ENCODE data around the gene PRUNE2. TPM values are rescaled to one million over a fixed set of nuclear protein-coding genes. Genes with fewer than 3 reads are reported as not detected.
"Not testable (repeated sequence)": the region's sequence is repeated elsewhere in the genome, so short reads cannot be mapped to it uniquely, and the experiment has no call there.

Gene PRUNE2, protein sequence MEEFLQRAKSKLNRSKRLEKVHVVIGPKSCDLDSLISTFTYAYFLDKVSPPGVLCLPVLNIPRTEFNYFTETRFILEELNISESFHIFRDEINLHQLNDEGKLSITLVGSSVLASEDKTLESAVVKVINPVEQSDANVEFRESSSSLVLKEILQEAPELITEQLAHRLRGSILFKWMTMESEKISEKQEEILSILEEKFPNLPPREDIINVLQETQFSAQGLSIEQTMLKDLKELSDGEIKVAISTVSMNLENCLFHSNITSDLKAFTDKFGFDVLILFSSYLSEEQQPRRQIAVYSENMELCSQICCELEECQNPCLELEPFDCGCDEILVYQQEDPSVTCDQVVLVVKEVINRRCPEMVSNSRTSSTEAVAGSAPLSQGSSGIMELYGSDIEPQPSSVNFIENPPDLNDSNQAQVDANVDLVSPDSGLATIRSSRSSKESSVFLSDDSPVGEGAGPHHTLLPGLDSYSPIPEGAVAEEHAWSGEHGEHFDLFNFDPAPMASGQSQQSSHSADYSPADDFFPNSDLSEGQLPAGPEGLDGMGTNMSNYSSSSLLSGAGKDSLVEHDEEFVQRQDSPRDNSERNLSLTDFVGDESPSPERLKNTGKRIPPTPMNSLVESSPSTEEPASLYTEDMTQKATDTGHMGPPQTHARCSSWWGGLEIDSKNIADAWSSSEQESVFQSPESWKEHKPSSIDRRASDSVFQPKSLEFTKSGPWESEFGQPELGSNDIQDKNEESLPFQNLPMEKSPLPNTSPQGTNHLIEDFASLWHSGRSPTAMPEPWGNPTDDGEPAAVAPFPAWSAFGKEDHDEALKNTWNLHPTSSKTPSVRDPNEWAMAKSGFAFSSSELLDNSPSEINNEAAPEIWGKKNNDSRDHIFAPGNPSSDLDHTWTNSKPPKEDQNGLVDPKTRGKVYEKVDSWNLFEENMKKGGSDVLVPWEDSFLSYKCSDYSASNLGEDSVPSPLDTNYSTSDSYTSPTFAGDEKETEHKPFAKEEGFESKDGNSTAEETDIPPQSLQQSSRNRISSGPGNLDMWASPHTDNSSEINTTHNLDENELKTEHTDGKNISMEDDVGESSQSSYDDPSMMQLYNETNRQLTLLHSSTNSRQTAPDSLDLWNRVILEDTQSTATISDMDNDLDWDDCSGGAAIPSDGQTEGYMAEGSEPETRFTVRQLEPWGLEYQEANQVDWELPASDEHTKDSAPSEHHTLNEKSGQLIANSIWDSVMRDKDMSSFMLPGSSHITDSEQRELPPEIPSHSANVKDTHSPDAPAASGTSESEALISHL (N-terminal part only)
- total RNA-seq (2012; rRNA removed), result 31.7 and 34.5 TPM in 2 replicates

DNA sequence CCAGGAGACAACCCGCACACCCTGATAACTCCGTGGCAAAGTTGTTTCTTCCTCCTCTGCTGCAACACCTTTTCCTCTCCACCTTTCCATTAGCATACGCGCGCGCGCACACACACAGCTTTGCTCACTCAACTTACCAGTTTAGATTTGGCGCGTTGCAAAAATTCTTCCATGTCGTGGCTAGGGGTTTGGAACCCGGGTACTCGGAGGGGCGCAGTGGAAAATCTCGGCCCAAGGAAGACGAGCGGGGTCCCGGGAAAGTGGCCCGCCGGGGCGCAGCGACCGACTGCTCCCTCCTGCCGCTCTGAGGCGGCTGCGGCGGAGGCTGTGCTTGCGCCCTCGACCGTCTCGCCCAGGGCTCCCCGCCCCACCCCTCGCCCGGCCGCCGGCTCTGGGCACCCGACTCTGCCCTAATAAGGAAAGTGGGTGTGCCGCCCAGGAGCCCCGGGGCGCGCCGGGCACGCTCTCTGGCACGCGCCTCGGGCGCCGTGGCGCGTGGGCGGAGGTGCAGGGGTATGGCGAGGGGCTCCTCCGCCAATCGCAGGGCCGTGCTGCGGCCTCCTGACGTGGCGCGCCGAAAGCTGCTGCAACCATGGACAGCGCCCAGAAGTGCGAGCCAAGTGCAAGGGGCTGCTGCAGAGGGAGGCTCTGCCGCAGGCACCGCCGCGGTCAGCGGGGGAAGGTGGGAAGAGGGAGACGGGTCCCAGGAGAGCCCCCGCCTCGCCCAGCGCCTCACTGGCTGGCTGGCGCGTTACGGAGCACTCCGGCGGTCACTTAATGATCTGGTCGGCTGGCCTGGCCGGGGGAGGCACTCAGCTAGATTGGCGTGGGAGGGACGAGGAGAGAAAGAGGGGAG, at the start of gene PRUNE2:
PRUNE2 (minus strand) TSS at position 324 of the 856 bp plus-strand sequence; CDS start at position 173, 151 bp downstream.
- Histone ChIP-seq H3K4me1 (ENCODE audit: control insufficient read depth, insufficient read depth, low read length) (peaks cover 34% of the 10 kb centered on the region), H3K27me3 (ENCODE audit: control insufficient read depth, insufficient read depth, low read length) (no peaks in the 10 kb centered on the region), H3K4me2 (ENCODE audit: low read length) (peak within 1 kb of the TSS; percentile 97), H3K9ac (ENCODE audit: low read depth, low read length) (peak within 1 kb of the TSS; percentile 79), H3K4me3 (ENCODE audit: low read length) (peak within 1 kb of the TSS; percentile 80), H3K9me3 (replicated peaks; ENCODE audit: low read length) (no peaks in the 10 kb centered on the region), H3K36me3 (ENCODE audit: insufficient read depth, low read length) (no peaks in the 10 kb centered on the region)

DNA sequence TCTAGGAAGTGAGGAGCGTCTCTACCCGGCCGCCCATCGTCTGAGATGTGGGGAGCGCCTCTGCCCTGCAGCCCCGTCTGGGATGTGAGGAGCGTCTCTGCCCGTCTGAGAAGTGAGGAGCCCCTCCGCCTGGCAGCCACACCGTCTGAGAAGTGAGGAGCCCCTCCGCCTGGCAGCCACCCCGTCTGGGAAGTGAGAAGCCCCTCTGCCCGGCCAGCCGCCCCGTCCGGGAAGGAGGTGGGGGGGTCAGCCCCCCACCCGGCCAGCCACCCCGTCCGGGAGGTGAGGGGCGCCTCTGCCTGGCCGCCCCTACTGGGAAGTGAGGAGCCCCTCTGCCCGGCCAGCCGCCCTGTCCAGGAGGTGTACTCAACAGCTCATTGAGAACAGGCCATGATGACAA, 49.5 kb upstream of the PRUNE2 start:
- not testable (repeated sequence) for H3K4me3 ChIP-seq (ENCODE audit: low read length); H3K4me2 ChIP-seq (ENCODE audit: low read length)

GRCh38 chr9:76949865-76950264, 44.0 kb upstream of the PRUNE2 start:
- no peaks in the 10 kb centered on the region for H3K9me3 ChIP-seq (replicated peaks; ENCODE audit: low read length)
- H3K4me2 ChIP-seq (ENCODE audit: low read length), result no peak overlapping the region
- no peak overlapping the region for H3K4me3 ChIP-seq (ENCODE audit: low read length)
- no peak overlapping the region for H3K9ac ChIP-seq (ENCODE audit: low read depth, low read length)
- no peaks in the 10 kb centered on the region for H3K4me1 ChIP-seq (ENCODE audit: control insufficient read depth, insufficient read depth, low read length)
- H3K27me3 ChIP-seq (ENCODE audit: control insufficient read depth, insufficient read depth, low read length), result peaks cover 3% of the 10 kb centered on the region
- H3K36me3 ChIP-seq (ENCODE audit: insufficient read depth, low read length), result no peaks in the 10 kb centered on the region

More for the DNA sequence above, 49.5 kb upstream of the PRUNE2 start:
- not testable (repeated sequence) for H3K9me3 ChIP-seq (replicated peaks; ENCODE audit: low read length); H3K36me3 ChIP-seq (ENCODE audit: insufficient read depth, low read length); H3K9ac ChIP-seq (ENCODE audit: low read depth, low read length); H3K27me3 ChIP-seq (ENCODE audit: control insufficient read depth, insufficient read depth, low read length); H3K4me1 ChIP-seq (ENCODE audit: control insufficient read depth, insufficient read depth, low read length)

DNA sequence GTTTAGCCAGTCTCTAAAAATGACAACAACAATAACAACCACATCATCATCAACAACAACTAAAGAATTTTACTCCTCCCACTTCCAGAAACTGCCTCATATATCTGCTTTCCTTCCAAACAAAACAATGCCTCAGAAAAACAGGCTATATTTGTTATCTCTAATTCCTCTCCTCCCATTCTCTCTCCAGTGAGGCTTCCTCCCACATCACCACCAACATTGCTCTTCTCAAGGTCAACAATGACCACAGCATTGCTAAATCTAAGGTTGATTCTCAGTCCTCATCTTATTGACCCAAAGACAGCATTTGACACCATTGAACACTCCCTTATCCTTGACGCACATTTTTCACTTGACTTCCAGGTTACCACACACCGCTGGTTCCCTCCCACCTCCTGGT, 38.1 kb upstream of the PRUNE2 start:
- H3K9ac ChIP-seq (ENCODE audit: low read depth, low read length), result no peak overlapping the region
- H3K27me3 ChIP-seq (ENCODE audit: control insufficient read depth, insufficient read depth, low read length), result peaks cover 3% of the 10 kb centered on the region
- H3K9me3 ChIP-seq (replicated peaks; ENCODE audit: low read length), result no peaks in the 10 kb centered on the region
- no peak overlapping the region for H3K4me3 ChIP-seq (ENCODE audit: low read length)
- no peaks in the 10 kb centered on the region for H3K4me1 ChIP-seq (ENCODE audit: control insufficient read depth, insufficient read depth, low read length)
- no peak overlapping the region for H3K4me2 ChIP-seq (ENCODE audit: low read length)
- no peaks in the 10 kb centered on the region for H3K36me3 ChIP-seq (ENCODE audit: insufficient read depth, low read length)

- Histone ChIP-seq H3K4me2 (ENCODE audit: low read length) (no peak overlapping the region), H3K4me3 (ENCODE audit: low read length) (no peak overlapping the region), H3K27me3 (ENCODE audit: control insufficient read depth, insufficient read depth, low read length) (peaks cover 3% of the 10 kb centered on the region), H3K9me3 (replicated peaks; ENCODE audit: low read length) (no peaks in the 10 kb centered on the region), H3K9ac (ENCODE audit: low read depth, low read length) (no peak overlapping the region), H3K4me1 (ENCODE audit: control insufficient read depth, insufficient read depth, low read length) (no peaks in the 10 kb centered on the region), H3K36me3 (ENCODE audit: insufficient read depth, low read length) (no peaks in the 10 kb centered on the region)
These were observed 37.1 kb upstream of the PRUNE2 start for GRCh38 chr9:76943054-76943453.

GRCh38 chr9:76932757-76933156, 26.8 kb upstream of the PRUNE2 start:
- no peak overlapping the region for H3K4me2 ChIP-seq (ENCODE audit: low read length)
- no peak overlapping the region for H3K9ac ChIP-seq (ENCODE audit: low read depth, low read length)
- H3K4me1 ChIP-seq (ENCODE audit: control insufficient read depth, insufficient read depth, low read length), result peaks cover 7% of the 10 kb centered on the region
- H3K9me3 ChIP-seq (replicated peaks; ENCODE audit: low read length), result no peaks in the 10 kb centered on the region
- no peaks in the 10 kb centered on the region for H3K36me3 ChIP-seq (ENCODE audit: insufficient read depth, low read length)
- H3K27me3 ChIP-seq (ENCODE audit: control insufficient read depth, insufficient read depth, low read length), result no peaks in the 10 kb centered on the region
- H3K4me3 ChIP-seq (ENCODE audit: low read length), result no peak overlapping the region

DNA sequence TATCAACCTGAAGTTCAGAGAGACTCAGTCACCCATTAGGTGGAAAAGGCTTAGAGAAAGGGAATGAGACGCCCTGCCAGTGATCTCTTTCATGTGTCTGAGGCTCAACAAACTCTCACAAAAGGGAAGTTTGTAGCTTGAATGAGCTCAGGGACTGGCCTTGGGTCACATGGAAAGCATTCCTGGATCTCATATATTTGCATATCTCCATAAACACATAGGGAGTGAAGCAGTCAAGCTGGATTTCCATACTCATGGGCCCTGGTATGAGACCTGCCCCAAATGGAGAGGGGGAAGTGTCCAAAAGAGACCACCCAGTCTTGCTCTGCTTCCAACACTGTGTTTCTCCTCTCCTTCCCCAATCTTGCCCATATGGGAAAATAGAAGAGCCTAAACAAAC, 26.4 kb upstream of the PRUNE2 start:
- H3K9me3 ChIP-seq (replicated peaks; ENCODE audit: low read length), result no peaks in the 10 kb centered on the region
- H3K27me3 ChIP-seq (ENCODE audit: control insufficient read depth, insufficient read depth, low read length), result no peaks in the 10 kb centered on the region
- no peaks in the 10 kb centered on the region for H3K36me3 ChIP-seq (ENCODE audit: insufficient read depth, low read length)
- H3K4me2 ChIP-seq (ENCODE audit: low read length), result no peak overlapping the region
- no peak overlapping the region for H3K9ac ChIP-seq (ENCODE audit: low read depth, low read length)
- peaks cover 12% of the 10 kb centered on the region for H3K4me1 ChIP-seq (ENCODE audit: control insufficient read depth, insufficient read depth, low read length)
- H3K4me3 ChIP-seq (ENCODE audit: low read length), result no peak overlapping the region

- Histone ChIP-seq H3K27me3 (ENCODE audit: control insufficient read depth, insufficient read depth, low read length) (no peaks in the 10 kb centered on the region), H3K9ac (ENCODE audit: low read depth, low read length) (peak overlapping the region; percentile 75), H3K4me2 (ENCODE audit: low read length) (peak overlapping the region; percentile 63), H3K4me1 (ENCODE audit: control insufficient read depth, insufficient read depth, low read length) (peaks cover 24% of the 10 kb centered on the region), H3K4me3 (ENCODE audit: low read length) (no peak overlapping the region), H3K36me3 (ENCODE audit: insufficient read depth, low read length) (no peaks in the 10 kb centered on the region), H3K9me3 (replicated peaks; ENCODE audit: low read length) (peaks cover 7% of the 10 kb centered on the region)
These were observed 21.8 kb upstream of the PRUNE2 start for GRCh38 chr9:76927540-76928240.

- Histone ChIP-seq H3K9me3 (replicated peaks; ENCODE audit: low read length) (peaks cover 7% of the 10 kb centered on the region), H3K27me3 (ENCODE audit: control insufficient read depth, insufficient read depth, low read length) (no peaks in the 10 kb centered on the region), H3K36me3 (ENCODE audit: insufficient read depth, low read length) (no peaks in the 10 kb centered on the region), H3K4me3 (ENCODE audit: low read length) (peak overlapping the region; percentile 26), H3K4me1 (ENCODE audit: control insufficient read depth, insufficient read depth, low read length) (peaks cover 24% of the 10 kb centered on the region), H3K9ac (ENCODE audit: low read depth, low read length) (peak overlapping the region; percentile 75), H3K4me2 (ENCODE audit: low read length) (peak overlapping the region; percentile 63)
These were observed 20.9 kb upstream of the PRUNE2 start for GRCh38 chr9:76926846-76927245.

DNA sequence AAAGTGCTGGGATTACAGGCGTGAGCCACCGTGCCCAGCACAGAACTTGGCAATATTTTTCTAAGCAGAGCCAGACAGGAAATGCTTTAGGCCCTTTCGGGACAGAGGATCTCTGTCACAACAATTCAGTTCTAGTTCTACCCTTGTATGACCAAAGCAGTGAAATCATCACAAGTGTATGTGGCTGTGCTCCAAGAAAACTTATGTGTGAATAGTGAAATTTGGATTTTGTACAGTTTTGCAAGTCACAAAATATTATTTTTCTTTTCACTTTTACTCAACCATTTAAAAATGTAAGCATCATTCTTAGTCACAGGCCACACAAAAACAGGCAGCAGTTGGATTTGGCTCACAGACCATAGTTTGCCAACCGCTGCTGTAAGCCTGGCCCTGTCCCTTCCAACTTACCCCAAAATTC, 20.4 kb upstream of the PRUNE2 start:
- peak overlapping the region; percentile 75 for H3K9ac ChIP-seq (ENCODE audit: low read depth, low read length)
- no peaks in the 10 kb centered on the region for H3K36me3 ChIP-seq (ENCODE audit: insufficient read depth, low read length)
- peaks cover 7% of the 10 kb centered on the region for H3K9me3 ChIP-seq (replicated peaks; ENCODE audit: low read length)
- peaks cover 24% of the 10 kb centered on the region for H3K4me1 ChIP-seq (ENCODE audit: control insufficient read depth, insufficient read depth, low read length)
- H3K4me2 ChIP-seq (ENCODE audit: low read length), result peak overlapping the region; percentile 63
- H3K4me3 ChIP-seq (ENCODE audit: low read length), result no peak overlapping the region
- H3K27me3 ChIP-seq (ENCODE audit: control insufficient read depth, insufficient read depth, low read length), result no peaks in the 10 kb centered on the region

Data from skeletal muscle satellite cell (primary cell).